Measurements from ENCODE around the gene TBC1D17.

GRCh38 chr19:49927526-49928264 lies 50.2 kb downstream of the TBC1D17 start:
- TF ChIP-seq OSR1 (CRISPR knock-in tag; IDR thresholded peaks at IDR 0.05): no peak
- no peak for TF ChIP-seq ZFP30 (CRISPR knock-in tag; IDR thresholded peaks at IDR 0.05)

Data from SK-N-SH treated with all-trans-retinoic acid at 6 μM for 48 hours (cell line).